Raji (cell line): ENCODE results near the gene IQCH.

Experiments
- POLR2A ChIP-seq: IDR thresholded peaks from 2 replicates; pipeline ENCODE4 v1.6.1; 2011; ENCODE audit warnings: low read depth, low read length, control low read depth; ENCODE audit not compliant: insufficient read depth

IQCH gene

GRCh38 chr15:67274236-67274635, 19.6 kb downstream of the IQCH start:
- TF ChIP-seq POLR2A = no peak

- TF ChIP-seq POLR2A = no peak
These were observed 22.1 kb downstream of the IQCH start for GRCh38 chr15:67276666-67277065.

- TF ChIP-seq POLR2A = no peak
These were observed 25.6 kb downstream of the IQCH start for GRCh38 chr15:67280217-67280616.

GRCh38 chr15:67281714-67282113, 27.1 kb downstream of the IQCH start:
- no peak for TF ChIP-seq POLR2A

GRCh38 chr15:67290319-67290718, 35.7 kb downstream of the IQCH start:
- TF ChIP-seq POLR2A = no peak

GRCh38 chr15:67296188-67296587, 41.6 kb downstream of the IQCH start:
- TF ChIP-seq POLR2A = no peak

GRCh38 chr15:67296684-67297083, 42.1 kb downstream of the IQCH start:
- TF ChIP-seq POLR2A = no peak

- no peak for TF ChIP-seq POLR2A
These were observed 45.9 kb downstream of the IQCH start for GRCh38 chr15:67300266-67301025.

GRCh38 chr15:67303490-67304363, 49.1 kb downstream of the IQCH start:
- no peak for TF ChIP-seq POLR2A

- no peak for TF ChIP-seq POLR2A
These were observed 50.2 kb downstream of the IQCH start for GRCh38 chr15:67304778-67305177.

GRCh38 chr15:67305506-67305905, 50.9 kb downstream of the IQCH start:
- TF ChIP-seq POLR2A = no peak

GRCh38 chr15:67307156-67307555, 52.6 kb downstream of the IQCH start:
- TF ChIP-seq POLR2A = no peak

- no peak for TF ChIP-seq POLR2A
These were observed 53.5 kb downstream of the IQCH start for GRCh38 chr15:67307889-67308597.

- no peak for TF ChIP-seq POLR2A
These were observed 57.1 kb downstream of the IQCH start for GRCh38 chr15:67311731-67312130.

- TF ChIP-seq POLR2A = no peak
These were observed 65.4 kb downstream of the IQCH start for GRCh38 chr15:67319961-67320360.
